Thoracic aorta (tissue), 2 donors: Measurements from ENCODE around the gene BICD1. TPM values are rescaled to one million over a fixed set of nuclear protein-coding genes. Genes with fewer than 3 reads are reported as not detected.
"Not testable (repeated sequence)": the region's sequence is repeated elsewhere in the genome, so short reads cannot be mapped to it uniquely, and the experiment has no call there.

Source experiments
- ATAC-seq: fragments of 150-250 bp; one replicate; pipeline ENCODE4 v1.8.0; 2017; ENCODE audit warnings: low read depth; ENCODE audit not compliant: insufficient number of reproducible peaks, low FRiP score
- DNase-seq: peaks from one replicate; pipeline ENCODE4 v3.0.0-alpha.2; 2020; ENCODE audit warnings: low spot score
- H3K27ac ChIP-seq, 2 donors: fragments of 200-600 bp; sonication (generic); 1 replicate in 1 of 2; 2 replicates in 1 of 2; pipeline ENCODE4 v1.5.1; 2016; ENCODE audit warnings: mild to moderate bottlenecking in 2 of 2, moderate library complexity in 2 of 2
- H3K27me3 ChIP-seq: fragments of 200-600 bp; sonication (generic); replicated peaks from 2 replicates; pipeline ENCODE4 v1.6.0; 2016; ENCODE audit warnings: mild to moderate bottlenecking; ENCODE audit not compliant: insufficient read depth
- H3K36me3 ChIP-seq: fragments of 200-600 bp; sonication (generic); one replicate; pipeline ENCODE4 v1.5.1; 2016
- H3K4me1 ChIP-seq, 2 donors: fragments of 200-600 bp; sonication (generic); 1 replicate in 1 of 2; 2 replicates in 1 of 2; pipeline versions ENCODE4 v1.5.1 to v1.6.0; 2016; ENCODE audit warnings: low read depth in 2 of 2, mild to moderate bottlenecking in 1 of 2; ENCODE audit not compliant: control insufficient read depth in 1 of 2
- H3K4me3 ChIP-seq: fragments of 200-600 bp; sonication (generic); 2 replicates; pipeline ENCODE4 v1.5.1; 2016; ENCODE audit warnings: mild to moderate bottlenecking
- H3K9me3 ChIP-seq: fragments of 200-600 bp; sonication (generic); 2 replicates; pipeline ENCODE4 v1.5.1; 2016
- CTCF ChIP-seq: fragments of 200-600 bp; sonication (generic); IDR thresholded peaks from one replicate; pipeline ENCODE4 v1.5.1; 2019; ENCODE audit warnings: antibody characterized with exemption
- total RNA-seq, 2 donors: library from RNA; depleted of rRNA; stranded (reverse); fragments of >200 nt; gene quantifications; one replicate each; pipeline versions ENCODE4 v1.1.0 to v1.2.3, GENCODE V29; 2016

Gene BICD1
- total RNA-seq, 2 donors from 2014 or later = 18.7 to 44.7 TPM

GRCh38 chr12:32226768-32227167, 120.1 kb downstream of the BICD1 start:
- DNase-seq (no peak), ATAC-seq (no peak)
- Histone ChIP-seq H3K27me3 (no peaks in the 10 kb centered on the region), H3K27ac (no peak overlapping the region), H3K4me3 (no peak overlapping the region), H3K9me3 (no peaks in the 10 kb centered on the region), H3K36me3 (no peaks in the 10 kb centered on the region), H3K4me1 (no peaks in the 10 kb centered on the region)
- no peak for TF ChIP-seq CTCF

DNA sequence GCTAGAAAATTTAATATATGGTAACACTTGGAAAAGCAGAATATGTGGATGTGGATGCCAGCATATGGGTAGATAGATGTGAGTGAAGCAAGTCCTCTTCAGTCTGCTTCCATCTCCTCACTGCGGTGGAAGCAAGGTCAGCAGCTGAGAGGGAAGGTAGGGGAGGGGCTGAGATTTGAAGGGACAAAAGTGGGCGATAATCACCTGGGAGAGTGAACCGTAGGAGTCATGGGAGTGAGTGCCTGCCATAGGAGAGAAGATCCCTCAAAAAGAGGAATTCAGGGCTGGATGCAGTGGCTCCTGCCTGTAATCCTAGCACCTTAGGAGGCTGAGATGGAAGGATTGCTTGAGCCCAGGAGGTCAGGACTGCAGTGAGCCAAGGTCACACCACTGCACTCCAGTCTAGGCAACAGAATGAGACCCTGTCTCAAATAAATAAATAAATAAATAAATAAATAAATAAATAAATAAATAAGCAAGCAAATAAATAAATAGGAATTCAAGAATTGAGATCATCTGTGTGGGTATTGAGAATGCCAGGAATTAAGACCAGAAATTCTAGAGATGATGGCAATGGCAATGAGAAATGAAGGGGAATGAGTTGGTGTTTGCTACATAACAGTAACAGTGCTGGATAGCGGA, 123.4 kb downstream of the BICD1 start:
- TF ChIP-seq CTCF = no peak

GRCh38 chr12:32230613-32230993, 124.0 kb downstream of the BICD1 start:
- no peaks in the 10 kb centered on the region for H3K27me3 ChIP-seq

More for the DNA sequence above, 123.4 kb downstream of the BICD1 start:
- DNase-seq (no peak), ATAC-seq (no peak)
- H3K4me1 ChIP-seq = no peaks in the 10 kb centered on the region
- no peak overlapping the region for H3K4me3 ChIP-seq
- no peak overlapping the region for H3K27ac ChIP-seq
- H3K9me3 ChIP-seq = no peaks in the 10 kb centered on the region
- no peaks in the 10 kb centered on the region for H3K27me3 ChIP-seq
- H3K36me3 ChIP-seq = no peaks in the 10 kb centered on the region

GRCh38 chr12:32231361-32231760, 124.7 kb downstream of the BICD1 start:
- H3K27ac ChIP-seq, H3K36me3 ChIP-seq, H3K9me3 ChIP-seq, H3K4me1 ChIP-seq, H3K4me3 ChIP-seq, H3K27me3 ChIP-seq, ATAC-seq, DNase-seq: not testable (repeated sequence)

More at GRCh38 chr12:32230613-32230993, 124.0 kb downstream of the BICD1 start:
- no peak for TF ChIP-seq CTCF
- no peak for ATAC-seq
- H3K36me3 ChIP-seq = no peaks in the 10 kb centered on the region
- H3K4me3 ChIP-seq = no peak overlapping the region
- no peaks in the 10 kb centered on the region for H3K4me1 ChIP-seq
- no peak overlapping the region for H3K27ac ChIP-seq
- no peak for DNase-seq
- H3K9me3 ChIP-seq = no peaks in the 10 kb centered on the region

DNA sequence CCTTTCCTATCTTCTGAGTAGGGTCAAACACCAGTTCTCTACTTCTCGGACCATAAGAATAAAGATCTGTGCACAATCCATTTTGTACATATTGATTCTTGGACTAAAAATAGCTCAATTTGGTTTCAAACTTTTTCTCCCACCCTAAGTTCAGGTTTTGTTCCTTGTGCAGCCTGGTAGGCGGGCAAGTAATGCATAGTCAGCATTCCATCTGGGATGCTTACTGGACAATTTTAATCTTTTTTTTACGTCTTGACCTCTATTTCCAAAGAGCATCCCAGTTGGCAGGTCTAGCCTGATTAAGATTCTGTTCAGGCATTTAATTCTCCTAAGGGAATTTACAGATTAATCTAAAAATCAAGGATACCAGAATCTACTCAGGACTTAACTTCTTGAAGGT, 126.9 kb downstream of the BICD1 start:
- ATAC-seq (no peak), DNase-seq (no peak)
- Histone ChIP-seq H3K27ac (no peak overlapping the region), H3K36me3 (no peaks in the 10 kb centered on the region), H3K4me1 (no peaks in the 10 kb centered on the region), H3K4me3 (no peak overlapping the region), H3K9me3 (peaks cover 7% of the 10 kb centered on the region), H3K27me3 (no peaks in the 10 kb centered on the region)
- no peak for TF ChIP-seq CTCF

DNA sequence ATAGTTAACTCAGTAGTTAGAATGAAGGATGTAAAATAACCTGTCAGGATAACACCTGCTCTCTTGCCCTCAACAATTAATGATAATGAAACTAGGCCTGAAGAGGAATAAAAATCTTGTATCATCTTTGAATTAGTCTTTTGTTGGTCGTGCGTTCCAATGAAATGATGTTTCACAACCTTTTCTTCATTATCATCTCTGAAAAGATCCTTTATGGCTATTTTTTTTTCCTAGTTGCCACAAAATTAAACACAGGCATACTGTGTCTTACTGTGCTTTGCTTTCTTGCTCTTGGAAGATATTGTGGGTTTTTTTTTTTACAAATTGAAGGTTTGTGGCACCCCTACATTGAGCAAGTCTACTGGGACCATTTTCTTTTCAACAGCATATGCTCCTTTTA, 128.6 kb downstream of the BICD1 start:
- DNase-seq (no peak), ATAC-seq (no peak)
- Histone ChIP-seq H3K4me1 (no peaks in the 10 kb centered on the region), H3K27ac (no peak overlapping the region), H3K4me3 (no peak overlapping the region), H3K27me3 (no peaks in the 10 kb centered on the region), H3K36me3 (no peaks in the 10 kb centered on the region), H3K9me3 (peaks cover 7% of the 10 kb centered on the region)
- TF ChIP-seq CTCF = no peak
